Mesothelial cell of epicardium (in vitro differentiated cells): ENCODE measurements around the gene ATAD1. TPM values are rescaled to one million over a fixed set of nuclear protein-coding genes. Genes with fewer than 3 reads are reported as not detected.
"Not testable (repeated sequence)": the region's sequence is repeated elsewhere in the genome, so short reads cannot be mapped to it uniquely, and the experiment has no call there.

Experiments used
- DNase-seq, 2 experiments: peaks; one replicate each; pipeline ENCODE4 v3.0.0; 2021; ENCODE audit warnings: low spot score in 2 of 2; ENCODE audit not compliant: unreplicated experiment in 2 of 2
- H3K27ac Mint-ChIP-seq: 2 replicates; pipeline ENCODE4 v1.8.0; 2021; ENCODE audit warnings: mixed read lengths
- H3K27me3 Mint-ChIP-seq: 2 replicates; pipeline ENCODE4 v1.8.0; 2021; ENCODE audit warnings: low read depth, mixed read lengths
- H3K36me3 Mint-ChIP-seq: 2 replicates; pipeline ENCODE4 v1.8.0; 2021; ENCODE audit warnings: mixed read lengths
- H3K4me1 Mint-ChIP-seq: 2 replicates; pipeline ENCODE4 v1.8.0; 2021; ENCODE audit warnings: mixed read lengths
- H3K4me3 Mint-ChIP-seq: 2 replicates; pipeline ENCODE4 v1.8.0; 2021; ENCODE audit warnings: mild to moderate bottlenecking, moderate library complexity, mixed read lengths
- H3K9me3 Mint-ChIP-seq: 2 replicates; pipeline ENCODE4 v1.8.0; 2021; ENCODE audit warnings: mixed read lengths
- CTCF ChIP-seq: fragments of 200-600 bp; sonication (generic); IDR thresholded peaks from one replicate; pipeline ENCODE4 v1.5.0; 2021; ENCODE audit warnings: antibody characterized with exemption; ENCODE audit not compliant: unreplicated experiment
- total RNA-seq: library from RNA; stranded (reverse); gene quantifications from 3 replicates; pipeline ENCODE4 v1.2.1, GENCODE V29; 2021

The ATAD1 gene, protein sequence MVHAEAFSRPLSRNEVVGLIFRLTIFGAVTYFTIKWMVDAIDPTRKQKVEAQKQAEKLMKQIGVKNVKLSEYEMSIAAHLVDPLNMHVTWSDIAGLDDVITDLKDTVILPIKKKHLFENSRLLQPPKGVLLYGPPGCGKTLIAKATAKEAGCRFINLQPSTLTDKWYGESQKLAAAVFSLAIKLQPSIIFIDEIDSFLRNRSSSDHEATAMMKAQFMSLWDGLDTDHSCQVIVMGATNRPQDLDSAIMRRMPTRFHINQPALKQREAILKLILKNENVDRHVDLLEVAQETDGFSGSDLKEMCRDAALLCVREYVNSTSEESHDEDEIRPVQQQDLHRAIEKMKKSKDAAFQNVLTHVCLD
- 49.1 to 54.3 TPM (median 50.2 TPM) in 3 replicates for total RNA-seq

GRCh38 chr10:87817609-87818504, at the start of gene ATAD1:
Gene ATAD1, minus strand, starts transcription at chr10:87818226. Its CDS starts 3,627 bp downstream, at chr10:87814599.
- Mint-ChIP-seq H3K4me1 (peaks cover 29% of the 10 kb centered on the region), H3K36me3 (peaks cover 2% of the 10 kb centered on the region), H3K27ac (peak within 1 kb of the TSS; percentile 98)

DNA sequence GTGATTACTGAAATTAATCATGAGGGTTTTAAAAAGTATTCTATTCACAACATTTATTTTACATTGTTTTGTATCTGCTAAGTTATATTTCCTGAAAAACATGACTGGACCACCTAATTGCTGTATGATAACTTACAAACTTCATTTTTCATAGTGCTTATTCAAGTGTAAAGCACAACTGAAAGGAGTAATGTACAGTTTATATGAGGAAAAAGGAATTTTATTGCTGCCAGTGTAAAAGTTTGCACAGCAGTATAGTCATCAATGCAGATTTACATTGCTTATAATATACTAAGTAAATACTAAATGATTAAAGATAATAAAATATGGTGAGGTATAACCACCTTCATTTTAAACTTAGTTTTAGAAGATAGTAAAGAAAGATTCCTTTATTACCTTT, 49.4 kb upstream of the ATAD1 start:
- H3K9me3 Mint-ChIP-seq = no peaks in the 10 kb centered on the region
- no peaks in the 10 kb centered on the region for H3K36me3 Mint-ChIP-seq
- no peak for TF ChIP-seq CTCF
- H3K27ac Mint-ChIP-seq = no peak overlapping the region
- DNase-seq = no peak
- no peaks in the 10 kb centered on the region for H3K27me3 Mint-ChIP-seq
- peaks cover 43% of the 10 kb centered on the region for H3K4me1 Mint-ChIP-seq
- peak overlapping the region; percentile 91 for H3K4me3 Mint-ChIP-seq

More at GRCh38 chr10:87817609-87818504, at the start of gene ATAD1:
- DNase-seq = peak; percentile 67 to 88
- H3K9me3 Mint-ChIP-seq = no peaks in the 10 kb centered on the region
- no peak for TF ChIP-seq CTCF
- H3K27me3 Mint-ChIP-seq = no peaks in the 10 kb centered on the region
- H3K4me3 Mint-ChIP-seq = peak within 1 kb of the TSS; percentile 78

- no peaks in the 10 kb centered on the region for H3K36me3 Mint-ChIP-seq
- DNase-seq = no peak
- peak overlapping the region; percentile 91 for H3K4me3 Mint-ChIP-seq
- peaks cover 45% of the 10 kb centered on the region for H3K4me1 Mint-ChIP-seq
- no peaks in the 10 kb centered on the region for H3K9me3 Mint-ChIP-seq
- TF ChIP-seq CTCF = no peak
- no peaks in the 10 kb centered on the region for H3K27me3 Mint-ChIP-seq
- H3K27ac Mint-ChIP-seq = peak overlapping the region; percentile 4
Measured at GRCh38 chr10:87866412-87866974, 48.5 kb upstream of the ATAD1 start.

DNA sequence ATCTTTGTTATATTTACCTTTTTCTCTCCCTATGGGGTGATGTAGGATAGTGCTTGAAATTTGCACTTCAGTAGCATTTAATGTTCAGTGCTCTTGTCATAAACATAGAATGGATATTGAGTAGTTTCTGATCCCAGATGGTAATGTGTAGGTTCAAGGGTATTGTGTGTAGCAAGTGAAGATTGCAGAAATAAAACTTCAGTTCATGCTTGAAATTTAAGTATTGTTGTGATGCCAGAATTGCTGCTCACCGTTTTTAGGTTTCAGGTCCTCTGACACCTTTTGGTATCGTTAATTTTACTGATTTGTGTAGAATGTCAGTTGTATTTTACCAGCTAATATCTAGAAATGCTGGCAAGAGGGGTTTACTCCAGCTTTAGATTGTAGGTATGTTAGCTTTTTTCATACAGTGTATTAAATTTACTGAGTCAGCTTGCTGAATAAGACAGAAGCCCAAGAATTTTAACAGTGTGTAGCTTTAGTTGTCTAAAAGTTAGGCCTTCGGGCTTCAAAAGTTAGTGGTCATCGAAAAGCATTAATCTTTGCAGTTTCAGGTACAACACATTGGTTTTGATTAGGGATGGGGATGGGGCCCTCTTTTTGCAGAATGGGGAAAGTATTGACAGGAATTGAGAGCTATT, 47.3 kb upstream of the ATAD1 start:
- DNase-seq = no peak
- Mint-ChIP-seq H3K4me3 (peak overlapping the region; percentile 91), H3K27ac (peak overlapping the region; percentile 87), H3K27me3 (no peaks in the 10 kb centered on the region), H3K9me3 (no peaks in the 10 kb centered on the region), H3K36me3 (no peaks in the 10 kb centered on the region), H3K4me1 (peaks cover 45% of the 10 kb centered on the region)
- TF ChIP-seq CTCF = no peak

DNA sequence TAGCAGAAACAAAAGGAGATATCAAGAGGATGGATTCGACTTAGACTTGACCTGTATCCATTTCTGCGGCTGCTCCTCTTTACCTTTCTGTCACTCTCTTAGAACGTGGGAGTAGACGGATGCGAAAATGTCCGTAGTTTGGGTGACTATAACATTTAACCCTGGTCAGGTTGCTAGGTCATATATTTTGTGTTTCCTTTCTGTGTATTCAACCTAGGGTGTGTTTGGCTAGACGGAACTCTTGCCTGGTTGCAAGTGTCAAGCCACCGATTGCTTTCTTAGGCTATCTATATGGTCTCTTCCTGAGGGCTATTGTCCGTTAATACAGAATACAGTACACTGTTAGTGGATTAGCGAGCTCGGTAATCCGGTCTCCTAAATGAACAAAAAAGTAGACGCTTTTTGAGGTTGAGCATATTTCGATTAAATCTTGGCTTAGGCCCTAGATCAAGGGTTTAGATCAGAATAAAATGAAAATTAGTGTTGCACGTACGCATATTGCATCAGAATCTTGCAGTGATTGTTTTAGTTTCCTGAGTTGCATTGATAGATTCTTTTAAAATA, 46.6 kb upstream of the ATAD1 start:
- H3K27ac Mint-ChIP-seq = peak overlapping the region; percentile 93
- no peaks in the 10 kb centered on the region for H3K9me3 Mint-ChIP-seq
- peaks cover 49% of the 10 kb centered on the region for H3K4me1 Mint-ChIP-seq
- no peaks in the 10 kb centered on the region for H3K36me3 Mint-ChIP-seq
- no peak for TF ChIP-seq CTCF
- no peaks in the 10 kb centered on the region for H3K27me3 Mint-ChIP-seq
- no peak for DNase-seq
- H3K4me3 Mint-ChIP-seq = peak overlapping the region; percentile 91

DNA sequence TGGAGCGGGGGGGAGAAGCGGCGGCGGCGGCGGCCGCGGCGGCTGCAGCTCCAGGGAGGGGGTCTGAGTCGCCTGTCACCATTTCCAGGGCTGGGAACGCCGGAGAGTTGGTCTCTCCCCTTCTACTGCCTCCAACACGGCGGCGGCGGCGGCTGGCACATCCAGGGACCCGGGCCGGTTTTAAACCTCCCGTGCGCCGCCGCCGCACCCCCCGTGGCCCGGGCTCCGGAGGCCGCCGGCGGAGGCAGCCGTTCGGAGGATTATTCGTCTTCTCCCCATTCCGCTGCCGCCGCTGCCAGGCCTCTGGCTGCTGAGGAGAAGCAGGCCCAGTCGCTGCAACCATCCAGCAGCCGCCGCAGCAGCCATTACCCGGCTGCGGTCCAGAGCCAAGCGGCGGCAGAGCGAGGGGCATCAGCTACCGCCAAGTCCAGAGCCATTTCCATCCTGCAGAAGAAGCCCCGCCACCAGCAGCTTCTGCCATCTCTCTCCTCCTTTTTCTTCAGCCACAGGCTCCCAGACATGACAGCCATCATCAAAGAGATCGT, 46.0 kb upstream of the ATAD1 start:
- Mint-ChIP-seq H3K4me1 (peaks cover 46% of the 10 kb centered on the region), H3K4me3 (peak overlapping the region; percentile 91), H3K27ac (peak overlapping the region; percentile 93)
- DNase-seq = peak in 1 of 2 experiments; percentile 49
- H3K36me3 Mint-ChIP-seq, H3K9me3 Mint-ChIP-seq, H3K27me3 Mint-ChIP-seq: not testable (repeated sequence)
